Measurements from ENCODE around the gene INAFM1.
"Not testable (repeated sequence)": the region's sequence is repeated elsewhere in the genome, so short reads cannot be mapped to it uniquely, and the experiment has no call there.

The INAFM1 gene

DNA sequence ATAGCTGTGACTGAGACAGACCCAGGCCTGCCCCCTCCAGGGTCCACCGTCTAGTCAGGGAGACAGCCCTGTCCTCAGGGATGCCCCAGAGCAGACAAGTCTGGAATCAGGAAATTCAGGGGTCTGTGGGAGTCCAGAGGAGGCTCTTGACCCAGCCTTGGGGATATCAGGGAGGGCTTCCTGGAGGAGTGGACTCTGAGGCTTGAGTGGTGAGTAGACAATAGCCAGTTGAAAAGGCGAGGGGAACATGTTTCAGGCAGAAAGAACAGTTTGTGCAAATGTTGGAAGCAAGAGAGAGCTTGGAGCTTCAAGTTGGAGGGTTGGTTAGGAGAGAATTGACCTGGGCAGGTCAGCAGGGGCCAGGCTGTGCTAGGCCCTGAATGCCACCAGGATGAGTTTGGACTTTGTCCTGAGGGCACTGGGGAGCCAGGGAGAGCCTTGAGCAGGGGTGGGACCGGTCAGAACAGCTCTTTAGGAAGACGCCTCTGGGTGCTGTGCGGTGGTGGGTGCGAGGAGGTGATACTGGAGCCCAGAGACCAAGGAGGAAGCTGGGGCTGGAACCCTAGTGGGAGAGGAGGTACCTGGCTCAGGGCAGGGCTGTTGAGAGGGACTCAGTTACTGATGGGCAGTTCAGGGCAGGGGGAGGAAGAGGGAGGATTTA, 15.7 kb upstream of the INAFM1 start:
- Histone ChIP-seq H3K4me1 (ENCODE audit: insufficient read depth, low read length, severe bottlenecking) (peaks cover 28% of the 10 kb centered on the region), H2AFZ (ENCODE audit: low read length) (no peak overlapping the region), H3K4me2 (ENCODE audit: low read length) (no peak overlapping the region), H3K4me3 (ENCODE audit: low read depth, low read length, poor library complexity, severe bottlenecking) (no peak overlapping the region), H3K9me2 (ENCODE audit: low read depth, low read length) (no peaks in the 10 kb centered on the region), H3F3A (ENCODE audit: insufficient read depth, low read length) (no peaks in the 10 kb centered on the region), H4K20me1 (ENCODE audit: insufficient read depth, low read length) (no peaks in the 10 kb centered on the region), H3K79me2 (ENCODE audit: insufficient read depth, low read length) (no peaks in the 10 kb centered on the region), H3K36me3 (ENCODE audit: insufficient read depth, low read length) (peaks cover 14% of the 10 kb centered on the region), H3K27ac (ENCODE audit: low read depth, low read length, poor library complexity, severe bottlenecking) (no peak overlapping the region), H3K9ac (ENCODE audit: low read length) (no peak overlapping the region), H3K9me3 (ENCODE audit: low read length) (no peaks in the 10 kb centered on the region), H3K27me3 (ENCODE audit: insufficient read depth, low read length) (no peaks in the 10 kb centered on the region)
- no peak for TF ChIP-seq EZH2 (IDR thresholded peaks at IDR 0.05; ENCODE audit: borderline replicate concordance, low read length)
- TF ChIP-seq, protein P1, sequence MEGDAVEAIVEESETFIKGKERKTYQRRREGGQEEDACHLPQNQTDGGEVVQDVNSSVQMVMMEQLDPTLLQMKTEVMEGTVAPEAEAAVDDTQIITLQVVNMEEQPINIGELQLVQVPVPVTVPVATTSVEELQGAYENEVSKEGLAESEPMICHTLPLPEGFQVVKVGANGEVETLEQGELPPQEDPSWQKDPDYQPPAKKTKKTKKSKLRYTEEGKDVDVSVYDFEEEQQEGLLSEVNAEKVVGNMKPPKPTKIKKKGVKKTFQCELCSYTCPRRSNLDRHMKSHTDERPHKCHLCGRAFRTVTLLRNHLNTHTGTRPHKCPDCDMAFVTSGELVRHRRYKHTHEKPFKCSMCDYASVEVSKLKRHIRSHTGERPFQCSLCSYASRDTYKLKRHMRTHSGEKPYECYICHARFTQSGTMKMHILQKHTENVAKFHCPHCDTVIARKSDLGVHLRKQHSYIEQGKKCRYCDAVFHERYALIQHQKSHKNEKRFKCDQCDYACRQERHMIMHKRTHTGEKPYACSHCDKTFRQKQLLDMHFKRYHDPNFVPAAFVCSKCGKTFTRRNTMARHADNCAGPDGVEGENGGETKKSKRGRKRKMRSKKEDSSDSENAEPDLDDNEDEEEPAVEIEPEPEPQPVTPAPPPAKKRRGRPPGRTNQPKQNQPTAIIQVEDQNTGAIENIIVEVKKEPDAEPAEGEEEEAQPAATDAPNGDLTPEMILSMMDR (IDR thresholded peaks at IDR 0.05; ENCODE audit: low read length): no peak

DNA sequence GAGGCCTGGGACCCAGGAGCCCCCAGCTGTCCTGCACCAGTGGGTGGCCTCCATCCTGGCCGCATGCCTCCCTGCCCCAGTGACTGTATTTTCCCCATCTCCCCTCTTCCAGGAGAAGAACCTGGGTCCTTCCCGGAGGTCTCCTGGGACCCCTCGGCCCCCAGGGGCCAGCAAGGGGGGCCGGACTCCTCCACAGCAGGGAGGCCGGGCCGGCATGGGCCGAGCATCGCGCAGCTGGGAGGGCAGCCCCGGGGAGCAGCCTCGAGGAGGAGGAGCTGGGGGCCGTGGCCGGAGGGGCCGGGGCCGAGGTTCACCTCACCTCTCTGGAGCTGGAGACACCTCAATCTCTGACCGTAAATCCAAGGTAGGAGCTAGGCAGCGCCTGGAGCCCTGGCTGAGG, 14.2 kb upstream of the INAFM1 start:
- no peak overlapping the region for H3K4me3 ChIP-seq (ENCODE audit: low read depth, low read length, poor library complexity, severe bottlenecking)
- H3K9me3 ChIP-seq (ENCODE audit: low read length): no peaks in the 10 kb centered on the region
- H3K9me2 ChIP-seq (ENCODE audit: low read depth, low read length): no peaks in the 10 kb centered on the region
- no peak overlapping the region for H2AFZ ChIP-seq (ENCODE audit: low read length)
- peaks cover 28% of the 10 kb centered on the region for H3K4me1 ChIP-seq (ENCODE audit: insufficient read depth, low read length, severe bottlenecking)
- no peaks in the 10 kb centered on the region for H3K27me3 ChIP-seq (ENCODE audit: insufficient read depth, low read length)
- peaks cover 23% of the 10 kb centered on the region for H3K36me3 ChIP-seq (ENCODE audit: insufficient read depth, low read length)
- no peaks in the 10 kb centered on the region for H4K20me1 ChIP-seq (ENCODE audit: insufficient read depth, low read length)
- no peak overlapping the region for H3K4me2 ChIP-seq (ENCODE audit: low read length)
- no peaks in the 10 kb centered on the region for H3F3A ChIP-seq (ENCODE audit: insufficient read depth, low read length)
- no peak overlapping the region for H3K27ac ChIP-seq (ENCODE audit: low read depth, low read length, poor library complexity, severe bottlenecking)
- H3K79me2 ChIP-seq (ENCODE audit: insufficient read depth, low read length): no peaks in the 10 kb centered on the region
- H3K9ac ChIP-seq (ENCODE audit: low read length): no peak overlapping the region
- no peak for TF ChIP-seq EZH2 (IDR thresholded peaks at IDR 0.05; ENCODE audit: borderline replicate concordance, low read length)
- TF ChIP-seq, protein P1 (IDR thresholded peaks at IDR 0.05; ENCODE audit: low read length): no peak

DNA sequence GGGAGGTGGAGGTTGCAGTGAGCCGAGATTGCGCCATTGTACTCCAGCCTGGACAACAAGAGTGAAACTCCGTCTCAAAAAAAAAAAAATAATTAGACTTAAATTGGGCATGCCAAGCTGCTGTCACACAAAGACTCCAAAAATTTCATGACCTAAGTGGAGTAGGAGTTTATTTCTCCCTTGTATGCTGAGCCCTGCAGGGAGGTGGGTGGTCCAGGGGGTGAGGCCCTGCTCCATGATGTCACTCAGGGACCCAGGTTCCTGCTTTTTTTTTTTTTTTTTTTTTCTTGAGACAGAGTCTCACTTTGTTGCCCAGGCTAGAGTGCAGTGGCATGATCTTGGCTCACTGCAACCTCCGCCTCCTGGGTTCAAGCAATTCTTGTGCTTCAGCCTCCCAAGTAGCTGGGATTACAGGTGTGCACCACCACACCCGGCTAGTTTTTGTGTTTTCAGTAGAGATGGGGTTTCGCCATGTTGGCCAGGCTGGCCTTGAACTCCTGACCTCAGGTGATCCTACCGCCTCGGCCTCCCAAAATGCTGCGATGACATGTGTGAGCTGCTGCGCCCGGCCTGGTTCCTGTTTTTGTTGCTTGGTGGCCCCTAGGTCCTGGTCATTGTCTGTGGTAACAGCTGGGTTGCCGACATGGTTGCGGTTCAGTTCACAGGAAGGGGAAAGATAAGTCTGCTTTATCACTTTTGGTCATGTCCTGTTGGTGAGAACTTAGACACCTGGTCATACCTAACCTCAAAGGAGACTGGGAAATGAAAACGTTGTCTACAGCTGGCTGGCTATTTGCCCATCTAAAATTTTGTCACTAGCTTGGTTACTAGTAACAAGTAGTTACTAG, 12.5 kb upstream of the INAFM1 start:
- H3K9me3 ChIP-seq (ENCODE audit: low read length); H3K9ac ChIP-seq (ENCODE audit: low read length); H3K9me2 ChIP-seq (ENCODE audit: low read depth, low read length); H3K27me3 ChIP-seq (ENCODE audit: insufficient read depth, low read length); H3K79me2 ChIP-seq (ENCODE audit: insufficient read depth, low read length); H4K20me1 ChIP-seq (ENCODE audit: insufficient read depth, low read length); H3F3A ChIP-seq (ENCODE audit: insufficient read depth, low read length); H3K4me2 ChIP-seq (ENCODE audit: low read length); H3K4me3 ChIP-seq (ENCODE audit: low read depth, low read length, poor library complexity, severe bottlenecking); H2AFZ ChIP-seq (ENCODE audit: low read length): not testable (repeated sequence)
- Histone ChIP-seq H3K36me3 (ENCODE audit: insufficient read depth, low read length) (peaks cover 35% of the 10 kb centered on the region), H3K27ac (ENCODE audit: low read depth, low read length, poor library complexity, severe bottlenecking) (peak overlapping the region; percentile 71), H3K4me1 (ENCODE audit: insufficient read depth, low read length, severe bottlenecking) (peaks cover 22% of the 10 kb centered on the region)
